LNCAP (cell line): Measurements from ENCODE around the gene EML1.

ENCODE experiments used
- CTCF ChIP-seq: fragments of 450-650 bp; IDR thresholded peaks from 2 replicates; pipeline ENCODE4 v1.5.1; 2017; ENCODE audit warnings: mild to moderate bottlenecking

EML1 gene

GRCh38 chr14:99918781-99919180 is 125.6 kb downstream of the EML1 start:
- TF ChIP-seq CTCF = no peak

- TF ChIP-seq CTCF = no peak
These were observed 128.2 kb downstream of the EML1 start for GRCh38 chr14:99921425-99921824.

- TF ChIP-seq CTCF = no peak
These were observed 131.2 kb downstream of the EML1 start for GRCh38 chr14:99924379-99924778.

- TF ChIP-seq CTCF = no peak
These were observed 132.3 kb downstream of the EML1 start for GRCh38 chr14:99925471-99925870.

GRCh38 chr14:99928963-99929362 is 135.8 kb downstream of the EML1 start:
- TF ChIP-seq CTCF = no peak

- no peak for TF ChIP-seq CTCF
These were observed 136.4 kb downstream of the EML1 start for GRCh38 chr14:99929601-99930000.

GRCh38 chr14:99930420-99931274 is 137.4 kb downstream of the EML1 start:
- no peak for TF ChIP-seq CTCF
